Mammary epithelial cell (primary cell): Measurements from ENCODE around the gene OXT.
"Not testable (repeated sequence)": the region's sequence is repeated elsewhere in the genome, so short reads cannot be mapped to it uniquely, and the experiment has no call there.

Source experiments
- CTCF ChIP-seq, 2 donors: IDR thresholded peaks in 1 of 2; conservative IDR thresholded peaks in 1 of 2; 2 replicates each; pipeline ENCODE4 v1.5.1; 2011 to 2012; ENCODE audit warnings: inconsistent platforms in 2 of 2, low read length in 2 of 2, mild to moderate bottlenecking in 2 of 2, control low read depth in 1 of 2, low read depth in 1 of 2; ENCODE audit not compliant: insufficient read depth in 1 of 2; ENCODE audit errors: extremely low read depth in 1 of 2
- EZH2 ChIP-seq: IDR thresholded peaks from 2 replicates; pipeline ENCODE4 v1.6.1; 2012; ENCODE audit warnings: low read length, inconsistent platforms, borderline replicate concordance

GRCh38 chr20:3117839-3118379, 46.5 kb downstream of the OXT start:
- TF ChIP-seq CTCF (conservative IDR thresholded peaks at IDR 0.05 in 1 of 2, IDR thresholded peaks at IDR 0.05 in 1 of 2; ENCODE audit: extremely low read depth in 1 of 2, insufficient read depth in 1 of 2, low read depth in 1 of 2, low read length in 2 of 2): peak; percentile 55 to 82
- TF ChIP-seq EZH2: not testable (repeated sequence)
